ENCODE data around the gene ZNF296.

Gene ZNF296

GRCh38 chr19:45027371-45027770 lies 48.9 kb downstream of the ZNF296 start:
- no peak overlapping the region for H3K4me3 ChIP-seq (ENCODE audit: low read depth, low read length)

- H3K4me3 ChIP-seq (ENCODE audit: low read depth, low read length), result no peak overlapping the region
Measured at GRCh38 chr19:45025264-45025663, 51.0 kb downstream of the ZNF296 start.

GRCh38 chr19:45023048-45023447 lies 53.2 kb downstream of the ZNF296 start:
- H3K4me3 ChIP-seq (ENCODE audit: low read depth, low read length), result no peak overlapping the region

GRCh38 chr19:45021971-45022370 lies 54.3 kb downstream of the ZNF296 start:
- H3K4me3 ChIP-seq (ENCODE audit: low read depth, low read length), result no peak overlapping the region

Measured in iPS-11a (cell line).